HL-60 (cell line): ENCODE measurements around the gene EVA1C.

Source experiments
- CTCF ChIP-seq: IDR thresholded peaks from one replicate; pipeline ENCODE4 v1.5.1; 2011; ENCODE audit warnings: low read length, control low read depth, inconsistent platforms; ENCODE audit not compliant: insufficient read depth
- GABPA ChIP-seq: IDR thresholded peaks from 2 replicates; pipeline ENCODE4 v1.6.1; 2012; ENCODE audit warnings: low read depth
- POLR2AphosphoS5 ChIP-seq: IDR thresholded peaks from 2 replicates; pipeline ENCODE4 v1.6.1; 2012; ENCODE audit warnings: low read depth
- REST ChIP-seq: IDR thresholded peaks from 2 replicates; pipeline ENCODE4 v1.6.1; 2012; ENCODE audit warnings: low read depth; ENCODE audit not compliant: insufficient replicate concordance

GRCh38 chr21:32538147-32538792 is 125.8 kb downstream of the EVA1C start:
- TF ChIP-seq CTCF (no peak), POLR2AphosphoS5 (no peak), GABPA (no peak), REST (no peak)
